COR-L47 (cell line): ENCODE measurements around the gene GALNTL6.
"Not testable (repeated sequence)": the region's sequence is repeated elsewhere in the genome, so short reads cannot be mapped to it uniquely, and the experiment has no call there.

Experiments
- DNase-seq: peaks from one replicate; lab custom pipeline; 2025; lab: John Stamatoyannopoulos, UW

The GALNTL6 gene

GRCh38 chr4:172662113-172662512 lies 848.9 kb downstream of the GALNTL6 start:
- DNase-seq = no peak

GRCh38 chr4:172666711-172667368 lies 853.6 kb downstream of the GALNTL6 start:
- DNase-seq = no peak

GRCh38 chr4:172674811-172675210 lies 861.6 kb downstream of the GALNTL6 start:
- DNase-seq = no peak

GRCh38 chr4:172675232-172675631 lies 862.0 kb downstream of the GALNTL6 start:
- DNase-seq = no peak

GRCh38 chr4:172680691-172681090 lies 867.5 kb downstream of the GALNTL6 start:
- DNase-seq = no peak

- no peak for DNase-seq
Observed at GRCh38 chr4:172683021-172683420, 869.8 kb downstream of the GALNTL6 start.

GRCh38 chr4:172686021-172686420 lies 872.8 kb downstream of the GALNTL6 start:
- no peak for DNase-seq

- peak; percentile 11 for DNase-seq
Observed at GRCh38 chr4:172688534-172688933, 875.3 kb downstream of the GALNTL6 start.

- DNase-seq = no peak
Observed at GRCh38 chr4:172691552-172691951, 878.3 kb downstream of the GALNTL6 start.

- DNase-seq = no peak
Observed at GRCh38 chr4:172692701-172693100, 879.5 kb downstream of the GALNTL6 start.

- no peak for DNase-seq
Observed at GRCh38 chr4:172698256-172698655, 885.1 kb downstream of the GALNTL6 start.

GRCh38 chr4:172705565-172705964 lies 892.4 kb downstream of the GALNTL6 start:
- no peak for DNase-seq

- no peak for DNase-seq
Observed at GRCh38 chr4:172706000-172706399, 892.8 kb downstream of the GALNTL6 start.

GRCh38 chr4:172707622-172708021 lies 894.4 kb downstream of the GALNTL6 start:
- DNase-seq = peak; percentile 92

- no peak for DNase-seq
Observed at GRCh38 chr4:172708184-172708583, 895.0 kb downstream of the GALNTL6 start.

GRCh38 chr4:172709376-172709775 lies 896.2 kb downstream of the GALNTL6 start:
- peak; percentile 84 for DNase-seq

- no peak for DNase-seq
Observed at GRCh38 chr4:172716291-172716690, 903.1 kb downstream of the GALNTL6 start.

- peak; percentile 86 for DNase-seq
Observed at GRCh38 chr4:172721659-172722058, 908.5 kb downstream of the GALNTL6 start.

- DNase-seq = no peak
Observed at GRCh38 chr4:172725581-172725980, 912.4 kb downstream of the GALNTL6 start.

- DNase-seq = peak; percentile 27
Observed at GRCh38 chr4:172726001-172726423, 912.8 kb downstream of the GALNTL6 start.

GRCh38 chr4:172727631-172728030 lies 914.4 kb downstream of the GALNTL6 start:
- DNase-seq = no peak

GRCh38 chr4:172733645-172734044 lies 920.4 kb downstream of the GALNTL6 start:
- not testable (repeated sequence) for DNase-seq

GRCh38 chr4:172734555-172734954 lies 921.4 kb downstream of the GALNTL6 start:
- DNase-seq = no peak

GRCh38 chr4:172736046-172736445 lies 922.8 kb downstream of the GALNTL6 start:
- no peak for DNase-seq
